ENCODE measurements around the gene TTC39C.

Gene TTC39C

GRCh38 chr18:24075767-24076597 lies 61.4 kb downstream of the TTC39C start:
- in situ Hi-C loops (cut with MboI; ENCODE audit: low sequenced_read_pairs) = no loop called here

- in situ Hi-C loops (cut with MboI; ENCODE audit: low sequenced_read_pairs) = no loop called here
These were observed 62.4 kb downstream of the TTC39C start for GRCh38 chr18:24076950-24077349.

GRCh38 chr18:24078391-24078790 lies 63.8 kb downstream of the TTC39C start:
- in situ Hi-C loops (cut with MboI; ENCODE audit: low sequenced_read_pairs) = no loop called here

- in situ Hi-C loops (cut with MboI; ENCODE audit: low sequenced_read_pairs) = no loop called here
These were observed 66.3 kb downstream of the TTC39C start for GRCh38 chr18:24080861-24081260.

- in situ Hi-C loops (cut with MboI; ENCODE audit: low sequenced_read_pairs) = no loop called here
These were observed 69.0 kb downstream of the TTC39C start for GRCh38 chr18:24083550-24083949.

- in situ Hi-C loops (cut with MboI; ENCODE audit: low sequenced_read_pairs) = no loop called here
These were observed 71.5 kb downstream of the TTC39C start for GRCh38 chr18:24086082-24086481.

GRCh38 chr18:24089076-24089475 lies 74.5 kb downstream of the TTC39C start:
- in situ Hi-C loops (cut with MboI; ENCODE audit: low sequenced_read_pairs) = no loop called here

- in situ Hi-C loops (cut with MboI; ENCODE audit: low sequenced_read_pairs) = no loop called here
These were observed 75.2 kb downstream of the TTC39C start for GRCh38 chr18:24089515-24090337.

GRCh38 chr18:24090876-24091275 lies 76.3 kb downstream of the TTC39C start:
- in situ Hi-C loops (cut with MboI; ENCODE audit: low sequenced_read_pairs) = no loop called here

GRCh38 chr18:24094561-24094960 lies 80.0 kb downstream of the TTC39C start:
- in situ Hi-C loops (cut with MboI; ENCODE audit: low sequenced_read_pairs) = no loop called here

GRCh38 chr18:24095976-24096375 lies 81.4 kb downstream of the TTC39C start:
- in situ Hi-C loops (cut with MboI; ENCODE audit: low sequenced_read_pairs) = no loop called here

- in situ Hi-C loops (cut with MboI; ENCODE audit: low sequenced_read_pairs) = loop anchor here (25.0 kb wide), 1 partner anchor 291 kb away; no protein-coding TSS in a partner anchor
These were observed 88.9 kb downstream of the TTC39C start for GRCh38 chr18:24103320-24104021.

- in situ Hi-C loops (cut with MboI; ENCODE audit: low sequenced_read_pairs) = loop anchor here (25.0 kb wide), 1 partner anchor 292 kb away; no protein-coding TSS in a partner anchor
These were observed 89.9 kb downstream of the TTC39C start for GRCh38 chr18:24104486-24104885.

- in situ Hi-C loops (cut with MboI; ENCODE audit: low sequenced_read_pairs) = loop anchor here (25.0 kb wide), 1 partner anchor 296 kb away; no protein-coding TSS in a partner anchor
These were observed 94.1 kb downstream of the TTC39C start for GRCh38 chr18:24108641-24109040.

GRCh38 chr18:24111936-24112335 lies 97.4 kb downstream of the TTC39C start:
- in situ Hi-C loops (cut with MboI; ENCODE audit: low sequenced_read_pairs) = loop anchor here (25.0 kb wide), 1 partner anchor 300 kb away; no protein-coding TSS in a partner anchor

- in situ Hi-C loops (cut with MboI; ENCODE audit: low sequenced_read_pairs) = loop anchor here (25.0 kb wide), 1 partner anchor 300 kb away; no protein-coding TSS in a partner anchor
These were observed 97.9 kb downstream of the TTC39C start for GRCh38 chr18:24112464-24112863.

- in situ Hi-C loops (cut with MboI; ENCODE audit: low sequenced_read_pairs) = loop anchor here (25.0 kb wide), 1 partner anchor 301 kb away; no protein-coding TSS in a partner anchor
These were observed 98.5 kb downstream of the TTC39C start for GRCh38 chr18:24112874-24113615.

GRCh38 chr18:24114924-24115549 lies 100.5 kb downstream of the TTC39C start:
- in situ Hi-C loops (cut with MboI; ENCODE audit: low sequenced_read_pairs) = loop anchor here (25.0 kb wide), 1 partner anchor 303 kb away; no protein-coding TSS in a partner anchor

GRCh38 chr18:24115628-24116027 lies 101.1 kb downstream of the TTC39C start:
- in situ Hi-C loops (cut with MboI; ENCODE audit: low sequenced_read_pairs) = loop anchor here (25.0 kb wide), 1 partner anchor 303 kb away; no protein-coding TSS in a partner anchor

Data from HL-60/S4 treated with retinoic acid at 250 ng/mL for 4 days and 3 days (cell line).